ENCODE measurements around the gene SURF6.

The SURF6 gene

GRCh38 chr9:133351526-133351907, 15.5 kb upstream of the SURF6 start (continued):
- TF ChIP-seq ZNF521 (tag by site-specific recombination; IDR thresholded peaks at IDR 0.05), result no peak
- TF ChIP-seq OSR2 (tag by site-specific recombination; IDR thresholded peaks at IDR 0.05), result peak; percentile 21; the same call in 1 of the 2 replicates
- TF ChIP-seq ZNF341 (tag by site-specific recombination; IDR thresholded peaks at IDR 0.05; ENCODE audit: low read depth), result no peak
- no peak for TF ChIP-seq ZNF175 (tag by site-specific recombination; IDR thresholded peaks at IDR 0.05)
- TF ChIP-seq ZBTB6 (tag by site-specific recombination; IDR thresholded peaks at IDR 0.05), result no peak
- no peak for TF ChIP-seq ZNF416 (tag by site-specific recombination; IDR thresholded peaks at IDR 0.05)
- no peak for TF ChIP-seq ZBTB17 (tag by site-specific recombination; IDR thresholded peaks at IDR 0.05)
- TF ChIP-seq BCL11A (tag by site-specific recombination; IDR thresholded peaks at IDR 0.05; ENCODE audit: low read depth), result no peak
- no peak for TF ChIP-seq ZNF138 (tag by site-specific recombination; IDR thresholded peaks at IDR 0.05; ENCODE audit: borderline replicate concordance)
- no peak for TF ChIP-seq ZBTB49 (tag by site-specific recombination; IDR thresholded peaks at IDR 0.05; ENCODE audit: low read depth)
- TF ChIP-seq ZNF114 (tag by site-specific recombination; IDR thresholded peaks at IDR 0.05), result no peak
- no peak for TF ChIP-seq ZNF843 (tag by site-specific recombination; IDR thresholded peaks at IDR 0.05)

- no peak for TF ChIP-seq ZNF677 (tag by site-specific recombination; IDR thresholded peaks at IDR 0.05)
- no peak for TF ChIP-seq ZNF341 (tag by site-specific recombination; IDR thresholded peaks at IDR 0.05; ENCODE audit: low read depth)
- peak; percentile 33; the same call in 1 of the 2 replicates for TF ChIP-seq ZNF600 (tag by site-specific recombination; IDR thresholded peaks at IDR 0.05)
- no peak for TF ChIP-seq YY1 (tag by site-specific recombination; IDR thresholded peaks at IDR 0.05)
- TF ChIP-seq ZNF311 (tag by site-specific recombination; IDR thresholded peaks at IDR 0.05; ENCODE audit: borderline replicate concordance), result no peak
- no peak for TF ChIP-seq ZXDB (tag by site-specific recombination; IDR thresholded peaks at IDR 0.05)
- no peak for TF ChIP-seq ZNF843 (tag by site-specific recombination; IDR thresholded peaks at IDR 0.05)
- TF ChIP-seq ZNF747 (tag by site-specific recombination; IDR thresholded peaks at IDR 0.05), result no peak
- TF ChIP-seq BCL6B (tag by site-specific recombination; IDR thresholded peaks at IDR 0.05), result no peak
- TF ChIP-seq SCRT2 (tag by site-specific recombination; IDR thresholded peaks at IDR 0.05), result 0 out of 2 replicates have a peak, but pooled peaks have one; percentile 9
- no peak for TF ChIP-seq CTCF (tag by site-specific recombination; IDR thresholded peaks at IDR 0.05)
- H3K4me3 ChIP-seq (ENCODE audit: low read depth, low read length), result no peak overlapping the region
- no peaks in the 10 kb centered on the region for H3K4me1 ChIP-seq (ENCODE audit: control insufficient read depth, insufficient read depth, low read length)
- H3K27ac ChIP-seq (ENCODE audit: extremely low read depth, low read depth, low read length), result peak overlapping the region; percentile 100
- ChIA-PET POLR2A (interaction anchor here (1.8 to 6.0 kb wide), 3 partner anchors 7 to 15 kb away, joined by 10 to 89 read pairs (median 12); partner anchors contain the start of genes SURF1, SURF2 and SURF6), CTCF (interaction anchor here (0.6 to 2.2 kb wide), 5 partner anchors 8 to 327 kb away, joined by 3 to 13 read pairs (median 10); no protein-coding TSS in a partner anchor)
- no peaks in the 10 kb centered on the region for H3K9me3 ChIP-seq (ENCODE audit: control insufficient read depth, insufficient read depth, low read depth, low read length)
- peaks cover 14 to 80% of the 10 kb centered on the region in 2 experiments for H3K36me3 ChIP-seq (ENCODE audit: control insufficient read depth in 2 of 2, insufficient read depth in 1 of 2, low read length in 2 of 2)
These were observed 14.1 kb upstream of the SURF6 start for GRCh38 chr9:133349965-133350616.
